MCF 10A (cell line): ENCODE measurements around the gene ADTRP. TPM values are rescaled to one million over a fixed set of nuclear protein-coding genes. Genes with fewer than 3 reads are reported as not detected.
A peak's percentile ranks its signal among the peaks of the same experiment; 100 is the strongest.

Experiments used
- BruUV-seq: library from RNA; stranded (reverse); fragments of 400-500 nt; replicated peaks from 2 replicates; lab custom pipeline; 2021; lab: Mats Ljungman, UMichigan
- CTCF ChIA-PET: fragments of 300-600 bp; sonication (Branson Sonifier 250); formaldehyde crosslinking; extraction: SDS; loops from one replicate; lab custom pipeline; 2021; ENCODE audit warnings: antibody characterized with exemption, inconsistent platforms; lab: Yijun Ruan, JAX
- POLR2A ChIA-PET: fragments of 300-600, 350-650 bp; sonication (Branson Sonifier 250); formaldehyde crosslinking; extraction: SDS; loops from one replicate; lab custom pipeline; 2020; ENCODE audit warnings: antibody characterized with exemption, inconsistent platforms; lab: Yijun Ruan, JAX
- DNase-seq: peaks from one replicate; pipeline ENCODE4 v3.0.0-alpha.2; 2018; ENCODE audit not compliant: unreplicated experiment
- H3K27ac Mint-ChIP-seq: one replicate; pipeline ENCODE4 v1.8.0; 2022; ENCODE audit warnings: mild to moderate bottlenecking, low read depth, mixed read lengths; ENCODE audit not compliant: unreplicated experiment
- H3K27me3 Mint-ChIP-seq: one replicate; pipeline ENCODE4 v1.8.0; 2022; ENCODE audit warnings: mixed read lengths; ENCODE audit not compliant: insufficient read depth, unreplicated experiment
- H3K36me3 Mint-ChIP-seq: one replicate; pipeline ENCODE4 v1.8.0; 2022; ENCODE audit warnings: mild to moderate bottlenecking, moderate library complexity, mixed read lengths; ENCODE audit not compliant: insufficient read depth, unreplicated experiment
- H3K4me1 Mint-ChIP-seq: one replicate; pipeline ENCODE4 v1.8.0; 2022; ENCODE audit warnings: mixed read lengths; ENCODE audit not compliant: insufficient read depth, unreplicated experiment
- H3K4me3 Mint-ChIP-seq: one replicate; pipeline ENCODE4 v1.8.0; 2022; ENCODE audit warnings: mild to moderate bottlenecking, moderate library complexity, mixed read lengths; ENCODE audit not compliant: unreplicated experiment
- H3K9me3 Mint-ChIP-seq: one replicate; pipeline ENCODE4 v1.8.0; 2022; ENCODE audit warnings: mixed read lengths; ENCODE audit not compliant: unreplicated experiment
- intact Hi-C: fragments of 100-400 bp; cut with micrococcal nuclease; formaldehyde crosslinking; loops from 2 replicates; pipeline ENCODE4 v1.14.1; 2022
- total RNA-seq: library from RNA; stranded (reverse); gene quantifications from 2 replicates; pipeline ENCODE4 v1.2.3, GENCODE V29; 2022
- TF ChIP-seq, protein P1 (sequence below): fragments of 200-600 bp; IDR thresholded peaks from one replicate; pipeline ENCODE4 v1.8.0; 2022; ENCODE audit warnings: antibody characterized with exemption, mild to moderate bottlenecking; ENCODE audit not compliant: unreplicated experiment

ADTRP gene
- total RNA-seq, 1 experiment from 2014 or later = 14.8 TPM

GRCh38 chr6:11755725-11756124 is 22.9 kb downstream of the ADTRP start:
- H3K9me3 Mint-ChIP-seq = peaks cover 10% of the 10 kb centered on the region
- peaks cover 6% of the 10 kb centered on the region for H3K36me3 Mint-ChIP-seq
- intact Hi-C loops = no loop called here
- H3K4me1 Mint-ChIP-seq = peaks cover 6% of the 10 kb centered on the region
- H3K27ac Mint-ChIP-seq = no peak overlapping the region
- TF ChIP-seq, protein P1, sequence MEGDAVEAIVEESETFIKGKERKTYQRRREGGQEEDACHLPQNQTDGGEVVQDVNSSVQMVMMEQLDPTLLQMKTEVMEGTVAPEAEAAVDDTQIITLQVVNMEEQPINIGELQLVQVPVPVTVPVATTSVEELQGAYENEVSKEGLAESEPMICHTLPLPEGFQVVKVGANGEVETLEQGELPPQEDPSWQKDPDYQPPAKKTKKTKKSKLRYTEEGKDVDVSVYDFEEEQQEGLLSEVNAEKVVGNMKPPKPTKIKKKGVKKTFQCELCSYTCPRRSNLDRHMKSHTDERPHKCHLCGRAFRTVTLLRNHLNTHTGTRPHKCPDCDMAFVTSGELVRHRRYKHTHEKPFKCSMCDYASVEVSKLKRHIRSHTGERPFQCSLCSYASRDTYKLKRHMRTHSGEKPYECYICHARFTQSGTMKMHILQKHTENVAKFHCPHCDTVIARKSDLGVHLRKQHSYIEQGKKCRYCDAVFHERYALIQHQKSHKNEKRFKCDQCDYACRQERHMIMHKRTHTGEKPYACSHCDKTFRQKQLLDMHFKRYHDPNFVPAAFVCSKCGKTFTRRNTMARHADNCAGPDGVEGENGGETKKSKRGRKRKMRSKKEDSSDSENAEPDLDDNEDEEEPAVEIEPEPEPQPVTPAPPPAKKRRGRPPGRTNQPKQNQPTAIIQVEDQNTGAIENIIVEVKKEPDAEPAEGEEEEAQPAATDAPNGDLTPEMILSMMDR = no peak
- H3K27me3 Mint-ChIP-seq = no peaks in the 10 kb centered on the region
- no peak overlapping the region for H3K4me3 Mint-ChIP-seq
- ChIA-PET CTCF (no interaction called here), POLR2A (interaction anchor here (2.3 kb wide), 1 partner anchor 14 kb away, joined by 9 read pairs; no protein-coding TSS in a partner anchor)
- no TSS peak for BruUV-seq
- no peak for DNase-seq

DNA sequence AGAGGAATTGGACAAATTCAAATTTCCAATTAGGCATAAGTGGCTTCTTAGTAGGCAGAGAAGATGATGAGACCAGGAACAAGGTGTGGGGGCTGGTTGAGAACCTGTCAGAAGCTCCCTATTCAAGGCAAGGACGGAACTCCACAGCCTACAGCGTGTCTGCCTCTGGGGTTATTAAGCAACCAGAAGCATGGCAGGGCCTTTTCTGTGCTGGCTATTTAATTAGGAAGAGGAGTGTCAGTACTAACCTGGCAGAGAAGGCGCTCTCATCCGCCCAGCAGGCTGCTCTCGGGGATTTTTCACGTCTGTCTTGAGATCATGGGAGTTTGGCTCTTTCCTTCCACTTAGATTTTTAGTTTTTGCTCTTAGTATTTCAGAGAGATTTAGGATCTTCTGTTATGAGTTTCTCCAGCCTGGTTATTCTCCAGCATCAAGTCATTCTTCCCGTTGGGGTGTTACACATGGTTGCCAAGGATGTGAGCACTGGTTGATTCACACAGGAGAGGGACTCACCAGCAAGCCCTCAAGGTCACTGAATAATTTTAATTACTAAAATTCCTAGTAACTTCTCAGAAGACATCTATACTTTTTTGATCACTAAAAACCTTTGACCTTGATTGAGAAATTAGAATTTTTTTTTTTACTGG is 23.9 kb downstream of the ADTRP start:
- POLR2A ChIA-PET = interaction anchor here (0.6 kb wide), 1 partner anchor 16 kb away, joined by 3 read pairs; no protein-coding TSS in a partner anchor

GRCh38 chr6:11753798-11754197 is 24.8 kb downstream of the ADTRP start:
- POLR2A ChIA-PET = interaction anchor here (0.7 to 1.1 kb wide), 2 partner anchors 17 to 225 kb away, joined by 3 to 6 read pairs; no protein-coding TSS in a partner anchor

More for the DNA sequence above, 23.9 kb downstream of the ADTRP start:
- Mint-ChIP-seq H3K36me3 (peaks cover 6% of the 10 kb centered on the region), H3K4me3 (no peak overlapping the region), H3K27ac (peak overlapping the region; percentile 21), H3K4me1 (peaks cover 6% of the 10 kb centered on the region), H3K27me3 (no peaks in the 10 kb centered on the region), H3K9me3 (peaks cover 10% of the 10 kb centered on the region)
- TF ChIP-seq, protein P1 = no peak
- CTCF ChIA-PET = interaction anchor here (0.5 kb wide), 1 partner anchor 321 kb away, joined by 4 read pairs; no protein-coding TSS in a partner anchor
- no TSS peak for BruUV-seq
- DNase-seq = no peak
- intact Hi-C loops = no loop called here

DNA sequence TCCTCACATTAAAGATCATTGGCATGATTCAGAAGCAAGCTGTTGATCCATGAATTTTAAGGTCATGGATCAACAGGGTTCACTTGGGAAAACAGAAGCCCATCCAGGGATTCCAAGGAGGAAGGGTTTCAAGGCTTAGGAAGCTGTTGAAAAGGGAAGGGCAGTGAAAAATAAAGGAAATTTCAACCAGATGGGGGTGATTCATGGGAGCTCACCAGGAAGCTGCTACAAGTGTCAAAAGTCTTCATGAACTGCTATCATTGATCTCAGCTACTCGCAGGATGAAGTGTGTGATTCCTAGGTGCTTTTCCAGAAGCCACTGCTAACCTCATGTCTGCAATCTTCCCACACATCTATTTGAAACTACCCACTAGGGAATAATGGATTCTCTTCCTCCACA is 26.2 kb downstream of the ADTRP start:
- Mint-ChIP-seq H3K9me3 (peaks cover 5% of the 10 kb centered on the region), H3K27me3 (no peaks in the 10 kb centered on the region), H3K4me3 (no peak overlapping the region), H3K36me3 (peaks cover 6% of the 10 kb centered on the region), H3K4me1 (no peaks in the 10 kb centered on the region), H3K27ac (no peak overlapping the region)
- BruUV-seq = no TSS peak
- no peak for DNase-seq
- ChIA-PET CTCF (interaction anchor here (1.3 to 1.5 kb wide), 2 partner anchors 10 to 17 kb away, joined by 4 read pairs; no protein-coding TSS in a partner anchor), POLR2A (interaction anchor here (0.7 to 1.6 kb wide), 2 partner anchors 18 to 94 kb away, joined by 3 to 6 read pairs; no protein-coding TSS in a partner anchor)
- intact Hi-C loops = no loop called here
- TF ChIP-seq, protein P1 = no peak

More at GRCh38 chr6:11753798-11754197, 24.8 kb downstream of the ADTRP start:
- peaks cover 6% of the 10 kb centered on the region for H3K36me3 Mint-ChIP-seq
- no peak for DNase-seq
- intact Hi-C loops = no loop called here
- H3K4me3 Mint-ChIP-seq = no peak overlapping the region
- TF ChIP-seq, protein P1 = no peak
- CTCF ChIA-PET = no interaction called here
- BruUV-seq = no TSS peak
- H3K4me1 Mint-ChIP-seq = peaks cover 1% of the 10 kb centered on the region
- no peaks in the 10 kb centered on the region for H3K27me3 Mint-ChIP-seq
- peaks cover 10% of the 10 kb centered on the region for H3K9me3 Mint-ChIP-seq
- H3K27ac Mint-ChIP-seq = no peak overlapping the region
